Caco-2 (cell line): ENCODE data around the gene SLX9. TPM values are rescaled to one million over a fixed set of nuclear protein-coding genes. Genes with fewer than 3 reads are reported as not detected.
A peak's percentile ranks its signal among the peaks of the same experiment; 100 is the strongest.

Experiments
- BruUV-seq: library from RNA; stranded (reverse); fragments of 400-500 nt; replicated peaks from 2 replicates; lab custom pipeline; 2021; lab: Mats Ljungman, UMichigan
- CTCF ChIA-PET: fragments of 300-600 bp; sonication (Branson Sonifier 250); formaldehyde crosslinking; loops from one replicate; lab custom pipeline; 2022; ENCODE audit warnings: antibody characterized with exemption; lab: Charles Lee
- POLR2A ChIA-PET: fragments of 300-600 bp; sonication (Branson Sonifier 250); formaldehyde crosslinking; loops from one replicate; lab custom pipeline; 2022; ENCODE audit warnings: antibody characterized with exemption; lab: Charles Lee
- DNase-seq, 2 experiments: peaks; one replicate each; pipeline versions ENCODE4 v3.0.0 to v3.0.0-alpha.2; 2020 to 2022
- H3K27me3 ChIP-seq: replicated peaks from 2 replicates; pipeline ENCODE4 v1.6.0; 2011; ENCODE audit warnings: low read length; ENCODE audit not compliant: control insufficient read depth, insufficient read depth
- H3K36me3 ChIP-seq: 2 replicates; pipeline ENCODE4 v1.5.1; 2011; ENCODE audit warnings: low read length; ENCODE audit not compliant: control insufficient read depth, insufficient read depth
- H3K4me1 ChIP-seq: fragments of 250-450 bp; sonication (Bioruptor Pico); 2 replicates; pipeline ENCODE4 v1.5.1; 2020; ENCODE audit warnings: mild to moderate bottlenecking
- H3K4me3 ChIP-seq: 2 replicates; pipeline ENCODE4 v1.5.1; 2011; ENCODE audit warnings: low read depth, mild to moderate bottlenecking, control low read depth, low read length
- H3K9me3 ChIP-seq: fragments of 250-450 bp; sonication (Bioruptor Pico); 2 replicates; pipeline ENCODE4 v1.5.1; 2020; ENCODE audit warnings: mild to moderate bottlenecking, moderate library complexity
- H3K27ac Mint-ChIP-seq: one replicate; pipeline ENCODE4 v1.8.0; 2022; ENCODE audit warnings: mixed read lengths; ENCODE audit not compliant: unreplicated experiment
- H3K27me3 Mint-ChIP-seq: one replicate; pipeline ENCODE4 v1.8.0; 2022; ENCODE audit warnings: mixed read lengths; ENCODE audit not compliant: insufficient read depth, unreplicated experiment
- H3K36me3 Mint-ChIP-seq: one replicate; pipeline ENCODE4 v1.8.0; 2022; ENCODE audit warnings: mild to moderate bottlenecking, mixed read lengths; ENCODE audit not compliant: insufficient read depth, unreplicated experiment
- H3K4me1 Mint-ChIP-seq: one replicate; pipeline ENCODE4 v1.8.0; 2022; ENCODE audit warnings: low read depth, mixed read lengths; ENCODE audit not compliant: unreplicated experiment
- H3K4me3 Mint-ChIP-seq: one replicate; pipeline ENCODE4 v1.8.0; 2022; ENCODE audit warnings: mild to moderate bottlenecking, moderate library complexity, mixed read lengths; ENCODE audit not compliant: unreplicated experiment
- H3K9me3 Mint-ChIP-seq: one replicate; pipeline ENCODE4 v1.8.0; 2022; ENCODE audit warnings: mixed read lengths; ENCODE audit not compliant: unreplicated experiment
- intact Hi-C: fragments of 100-400 bp; cut with micrococcal nuclease; formaldehyde crosslinking; loops from one replicate; pipeline ENCODE4 v1.10.0; 2022; ENCODE audit not compliant: unreplicated experiment
- total RNA-seq: library from RNA; stranded (reverse); gene quantifications from 2 replicates; pipeline ENCODE4 v1.2.3, GENCODE V29; 2022
- TF ChIP-seq, protein P1 (sequence below), 2 experiments: fragments of 200-600 bp in 1 of 2; IDR thresholded peaks; 1 replicate in 1 of 2; 2 replicates in 1 of 2; pipeline versions ENCODE4 v1.5.1 to v1.8.0; 2011 to 2022; ENCODE audit warnings: antibody characterized with exemption in 1 of 2, control low read depth in 1 of 2, inconsistent platforms in 1 of 2, low read depth in 1 of 2, low read length in 1 of 2, mild to moderate bottlenecking in 1 of 2, moderate library complexity in 1 of 2; ENCODE audit not compliant: insufficient read depth in 1 of 2, severe bottlenecking in 1 of 2, unreplicated experiment in 1 of 2

Gene SLX9
- total RNA-seq, 1 experiment from 2014 or later, result 62.1 TPM

- H3K4me3 ChIP-seq, result peak overlapping the region; percentile 17
- intact Hi-C loops, result loop anchor here (2.0 to 5.0 kb wide), 2 partner anchors 59 to 61 kb away; no protein-coding TSS in a partner anchor
Measured at GRCh38 chr21:45013260-45013841, 73.5 kb downstream of the SLX9 start.

DNA sequence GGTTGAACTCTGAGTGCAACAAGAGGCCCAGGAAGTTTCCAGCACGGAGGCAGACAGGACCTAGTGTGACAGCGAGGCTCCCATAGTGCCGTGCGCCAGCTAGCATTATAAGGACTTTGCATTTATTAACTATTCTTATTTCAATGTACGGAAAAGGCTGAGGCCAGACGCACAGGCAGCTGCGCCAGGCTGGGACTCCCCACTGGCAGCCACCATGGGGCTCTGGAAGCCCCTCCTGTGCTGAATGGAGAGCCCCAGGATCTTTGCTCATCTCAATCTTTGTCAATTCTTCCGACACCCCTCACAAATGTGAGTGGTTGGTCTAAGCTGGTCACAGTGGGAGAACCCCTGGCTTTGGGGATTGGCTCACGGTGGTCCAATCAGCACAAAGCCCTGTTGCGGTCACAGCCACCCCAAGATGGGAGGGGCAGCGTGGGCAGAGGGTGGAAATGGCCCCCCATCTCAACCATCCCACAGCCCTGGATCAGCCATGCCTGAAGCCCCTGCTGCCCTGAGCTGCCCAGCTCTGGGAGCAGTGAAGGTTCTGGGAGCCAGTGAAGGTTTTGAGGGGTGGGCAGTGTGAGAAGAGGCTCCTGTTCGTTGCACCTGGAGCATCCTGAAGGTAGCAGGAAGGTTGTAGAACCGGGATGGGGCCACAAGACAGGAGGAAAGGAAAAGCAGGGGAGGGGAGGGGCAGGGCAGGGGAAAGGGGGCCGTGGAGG, 75.1 kb downstream of the SLX9 start:
- no peak overlapping the region for H3K4me3 Mint-ChIP-seq
- H3K36me3 Mint-ChIP-seq, result peaks cover 7% of the 10 kb centered on the region
- H3K27me3 Mint-ChIP-seq, result no peaks in the 10 kb centered on the region
- H3K4me1 ChIP-seq, result peaks cover 56% of the 10 kb centered on the region
- no peaks in the 10 kb centered on the region for H3K27me3 ChIP-seq
- no peak for DNase-seq
- CTCF ChIA-PET, result no interaction called here
- peaks cover 3% of the 10 kb centered on the region for H3K9me3 Mint-ChIP-seq
- no peaks in the 10 kb centered on the region for H3K36me3 ChIP-seq
- peak overlapping the region; percentile 82 for H3K27ac Mint-ChIP-seq
- BruUV-seq, result no TSS peak
- POLR2A ChIA-PET, result interaction anchor here (0.5 kb wide), 1 partner anchor 547 kb away, joined by 10 read pairs; no protein-coding TSS in a partner anchor
- no peaks in the 10 kb centered on the region for H3K9me3 ChIP-seq
- H3K4me1 Mint-ChIP-seq, result peaks cover 21% of the 10 kb centered on the region
- TF ChIP-seq, protein P1, sequence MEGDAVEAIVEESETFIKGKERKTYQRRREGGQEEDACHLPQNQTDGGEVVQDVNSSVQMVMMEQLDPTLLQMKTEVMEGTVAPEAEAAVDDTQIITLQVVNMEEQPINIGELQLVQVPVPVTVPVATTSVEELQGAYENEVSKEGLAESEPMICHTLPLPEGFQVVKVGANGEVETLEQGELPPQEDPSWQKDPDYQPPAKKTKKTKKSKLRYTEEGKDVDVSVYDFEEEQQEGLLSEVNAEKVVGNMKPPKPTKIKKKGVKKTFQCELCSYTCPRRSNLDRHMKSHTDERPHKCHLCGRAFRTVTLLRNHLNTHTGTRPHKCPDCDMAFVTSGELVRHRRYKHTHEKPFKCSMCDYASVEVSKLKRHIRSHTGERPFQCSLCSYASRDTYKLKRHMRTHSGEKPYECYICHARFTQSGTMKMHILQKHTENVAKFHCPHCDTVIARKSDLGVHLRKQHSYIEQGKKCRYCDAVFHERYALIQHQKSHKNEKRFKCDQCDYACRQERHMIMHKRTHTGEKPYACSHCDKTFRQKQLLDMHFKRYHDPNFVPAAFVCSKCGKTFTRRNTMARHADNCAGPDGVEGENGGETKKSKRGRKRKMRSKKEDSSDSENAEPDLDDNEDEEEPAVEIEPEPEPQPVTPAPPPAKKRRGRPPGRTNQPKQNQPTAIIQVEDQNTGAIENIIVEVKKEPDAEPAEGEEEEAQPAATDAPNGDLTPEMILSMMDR (IDR thresholded peaks at IDR 0.05; ENCODE audit: insufficient read depth in 1 of 2, low read depth in 1 of 2, low read length in 1 of 2, severe bottlenecking in 1 of 2, unreplicated experiment in 1 of 2), result no peak
- H3K4me3 ChIP-seq, result no peak overlapping the region
- intact Hi-C loops, result loop anchor here (5.0 kb wide), 1 partner anchor 63 kb away; no protein-coding TSS in a partner anchor

More at GRCh38 chr21:45013260-45013841, 73.5 kb downstream of the SLX9 start:
- H3K27ac Mint-ChIP-seq, result peak overlapping the region; percentile 82
- peaks cover 10% of the 10 kb centered on the region for H3K9me3 Mint-ChIP-seq
- H3K9me3 ChIP-seq, result no peaks in the 10 kb centered on the region
- H3K36me3 ChIP-seq, result no peaks in the 10 kb centered on the region
- peak overlapping the region; percentile 67 for H3K4me3 Mint-ChIP-seq
- no peaks in the 10 kb centered on the region for H3K27me3 ChIP-seq
- no TSS peak for BruUV-seq
- POLR2A ChIA-PET, result interaction anchor here (1.0 to 2.8 kb wide), 6 partner anchors 61 to 542 kb away, joined by 3 to 30 read pairs (median 4); partner anchors contain the start of genes ADARB1 and PTTG1IP
- no peaks in the 10 kb centered on the region for H3K27me3 Mint-ChIP-seq
- DNase-seq, result peak; percentile 85 to 90
- TF ChIP-seq, protein P1 (IDR thresholded peaks at IDR 0.05; ENCODE audit: insufficient read depth in 1 of 2, low read depth in 1 of 2, low read length in 1 of 2, severe bottlenecking in 1 of 2, unreplicated experiment in 1 of 2), result peak in 1 of 2 experiments; percentile 58
- H3K4me1 ChIP-seq, result peaks cover 61% of the 10 kb centered on the region
- peaks cover 27% of the 10 kb centered on the region for H3K4me1 Mint-ChIP-seq
- peaks cover 10% of the 10 kb centered on the region for H3K36me3 Mint-ChIP-seq
- CTCF ChIA-PET, result interaction anchor here (0.5 to 2.5 kb wide), 13 partner anchors 9 to 410 kb away, joined by 3 to 24 read pairs (median 5); partner anchors contain the start of genes ADARB1 and POFUT2

- CTCF ChIA-PET, result no interaction called here
- peaks cover 18% of the 10 kb centered on the region for H3K4me1 Mint-ChIP-seq
- peaks cover 6% of the 10 kb centered on the region for H3K36me3 Mint-ChIP-seq
- intact Hi-C loops, result no loop called here
- peak overlapping the region; percentile 82 for H3K27ac Mint-ChIP-seq
- H3K9me3 Mint-ChIP-seq, result no peaks in the 10 kb centered on the region
- H3K9me3 ChIP-seq, result no peaks in the 10 kb centered on the region
- no TSS peak for BruUV-seq
- peaks cover 51% of the 10 kb centered on the region for H3K4me1 ChIP-seq
- H3K4me3 Mint-ChIP-seq, result no peak overlapping the region
- no peaks in the 10 kb centered on the region for H3K27me3 Mint-ChIP-seq
- no peaks in the 10 kb centered on the region for H3K27me3 ChIP-seq
- H3K4me3 ChIP-seq, result no peak overlapping the region
- TF ChIP-seq, protein P1 (IDR thresholded peaks at IDR 0.05; ENCODE audit: insufficient read depth in 1 of 2, low read depth in 1 of 2, low read length in 1 of 2, severe bottlenecking in 1 of 2, unreplicated experiment in 1 of 2), result no peak
- no peaks in the 10 kb centered on the region for H3K36me3 ChIP-seq
- DNase-seq, result no peak
- POLR2A ChIA-PET, result no interaction called here
Measured at GRCh38 chr21:45015469-45015860, 75.6 kb downstream of the SLX9 start.
